HepG2 (cell line): ENCODE measurements around the gene KATNB1. TPM values are rescaled to one million over a fixed set of nuclear protein-coding genes. Genes with fewer than 3 reads are reported as not detected.
A peak's percentile ranks its signal among the peaks of the same experiment; 100 is the strongest.

ENCODE experiments used
- HBP1 ChIP-seq: IDR thresholded peaks from 2 replicates; pipeline ENCODE4 v1.6.1; 2016; ENCODE audit warnings: low read depth, control low read depth
- HNF4G ChIP-seq, 2 experiments: sonication (generic) in 1 of 2; formaldehyde crosslinking in 1 of 2; IDR thresholded peaks; 2 replicates each; pipeline versions ENCODE4 v1.4.0 to v1.6.1; 2011 to 2020; ENCODE audit warnings: borderline replicate concordance in 2 of 2, low read depth in 2 of 2, mild to moderate bottlenecking in 2 of 2, low read length in 1 of 2, missing genetic modification reagents in 1 of 2, moderate library complexity in 1 of 2
- MIER2 ChIP-seq: IDR thresholded peaks from 2 replicates; pipeline ENCODE4 v1.6.1; 2016; ENCODE audit warnings: missing biosample characterization, missing genetic modification reagents
- SPEN ChIP-seq: sonication (generic); formaldehyde crosslinking; IDR thresholded peaks from 2 replicates; pipeline ENCODE4 v1.5.1; 2020; ENCODE audit warnings: low read depth, mild to moderate bottlenecking, missing genetic modification reagents
- TEAD2 ChIP-seq: sonication (generic); formaldehyde crosslinking; IDR thresholded peaks from 2 replicates; pipeline ENCODE4 v1.9.0; 2021; ENCODE audit warnings: missing genetic modification reagents
- THAP7 ChIP-seq: sonication (generic); formaldehyde crosslinking; IDR thresholded peaks from 2 replicates; pipeline ENCODE4 v1.8.1; 2023; ENCODE audit warnings: mild to moderate bottlenecking, missing genetic modification reagents
- UBTF ChIP-seq: sonication (generic); formaldehyde crosslinking; IDR thresholded peaks from 2 replicates; pipeline ENCODE4 v1.4.0; 2020; ENCODE audit warnings: mild to moderate bottlenecking, missing genetic modification reagents
- ZBTB21 ChIP-seq: sonication (generic); formaldehyde crosslinking; IDR thresholded peaks from 2 replicates; pipeline ENCODE4 v1.4.0; 2020; ENCODE audit warnings: missing genetic modification reagents
- ZMYM2 ChIP-seq: sonication (generic); formaldehyde crosslinking; IDR thresholded peaks from 2 replicates; pipeline ENCODE4 v1.8.0; 2022; ENCODE audit warnings: mild to moderate bottlenecking, missing genetic modification reagents
- ZNF282 ChIP-seq: fragments of 450-650 bp; IDR thresholded peaks from 2 replicates; pipeline ENCODE4 v1.6.1; 2018; ENCODE audit not compliant: partially characterized antibody
- ZNF496 ChIP-seq: sonication (generic); formaldehyde crosslinking; IDR thresholded peaks from 2 replicates; pipeline ENCODE4 v1.8.1; 2023; ENCODE audit warnings: mild to moderate bottlenecking, moderate library complexity, missing genetic modification reagents; ENCODE audit not compliant: insufficient replicate concordance
- ZNF564 ChIP-seq: sonication (generic); formaldehyde crosslinking; IDR thresholded peaks from 2 replicates; pipeline ENCODE4 v1.8.1; 2023; ENCODE audit warnings: mild to moderate bottlenecking, missing genetic modification reagents
- ZNF652 ChIP-seq: IDR thresholded peaks from 2 replicates; pipeline ENCODE4 v1.6.1; 2016; ENCODE audit warnings: low read depth, borderline replicate concordance
- ZSCAN25 ChIP-seq: sonication (generic); formaldehyde crosslinking; IDR thresholded peaks from 2 replicates; pipeline ENCODE4 v1.8.0; 2022; ENCODE audit warnings: mild to moderate bottlenecking, missing genetic modification reagents
- polyA plus RNA-seq, 8 experiments: library from polyadenylated mRNA; depleted of rRNA in 3 of 8; stranded (reverse) in 7 of 8; unstranded in 1 of 8; fragments of >200 nt; fragmentation: Illumina TruSeq in 4 of 8; extraction: Trizol in 4 of 8; gene quantifications; 2 replicates each; pipeline versions ENCODE4 v1.2.1 to v1.2.3, GENCODE V29; 2011 to 2016; ENCODE audit warnings: low read depth in 4 of 8, missing spikeins in 1 of 8, mixed read lengths in 1 of 8; ENCODE audit not compliant: insufficient read depth in 1 of 8
- total RNA-seq, 5 experiments: library from RNA; depleted of rRNA; stranded (reverse); fragments of >200 nt; fragmentation: Illumina TruSeq; extraction: Trizol; gene quantifications; 2 replicates each; pipeline ENCODE4 v1.2.3, GENCODE V29; 2016; ENCODE audit warnings: low read depth in 1 of 5
- TF ChIP-seq, protein P1 (sequence below): sonication (generic); formaldehyde crosslinking; IDR thresholded peaks from 2 replicates; pipeline ENCODE4 v1.4.0; 2020; ENCODE audit warnings: mild to moderate bottlenecking, missing genetic modification reagents
- TF ChIP-seq, protein P2 (sequence below): sonication (generic); formaldehyde crosslinking; IDR thresholded peaks from 2 replicates; pipeline ENCODE4 v1.4.0; 2020; ENCODE audit warnings: missing genetic modification reagents
- TF ChIP-seq, protein P3 (sequence below): sonication (generic); formaldehyde crosslinking; IDR thresholded peaks from 2 replicates; pipeline ENCODE4 v1.5.1; 2020; ENCODE audit warnings: mild to moderate bottlenecking, missing genetic modification reagents, moderate library complexity

KATNB1 gene
- total and polyA plus RNA-seq, 2 of the 13 experiments (the other 11 are each of a cell fraction or from before 2014, with no cell fraction given) = 31.5 to 43.5 TPM

DNA sequence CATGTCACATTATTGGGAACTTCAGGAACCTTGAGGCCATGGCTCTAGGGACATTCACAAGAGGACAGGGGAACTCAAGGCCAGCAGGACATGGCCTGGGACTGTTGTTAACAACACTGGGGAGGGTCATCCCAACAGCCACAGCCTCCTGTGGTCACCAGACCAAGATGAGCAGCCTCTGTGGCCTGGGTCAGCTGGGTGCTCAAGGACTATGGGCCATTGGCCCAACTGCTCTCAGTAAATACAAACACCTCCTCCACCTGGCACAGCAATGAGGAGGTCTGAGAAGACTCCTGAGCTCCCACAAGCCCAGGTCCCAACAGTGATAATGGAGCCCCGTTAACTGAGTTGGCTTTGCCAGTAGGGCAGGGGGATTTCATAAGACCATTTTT is 45.8 kb downstream of the KATNB1 start (continued):
- TF ChIP-seq UBTF (CRISPR knock-in tag) (no peak), SPEN (CRISPR knock-in tag) (no peak), ZNF652 (CRISPR knock-in tag) (no peak), ZSCAN25 (CRISPR knock-in tag) (no peak), THAP7 (CRISPR knock-in tag) (peak; percentile 17; the same call in 1 of the 2 replicates), HBP1 (no peak), ZBTB21 (no peak), HNF4G (IDR thresholded peaks at IDR 0.05; ENCODE audit: borderline replicate concordance, low read depth, low read length) (no peak), HNF4G (CRISPR knock-in tag; IDR thresholded peaks at IDR 0.05; ENCODE audit: borderline replicate concordance, low read depth) (no peak), ZMYM2 (CRISPR knock-in tag) (no peak), ZNF496 (no peak), MIER2 (CRISPR knock-in tag) (no peak), TEAD2 (no peak), ZNF282 (no peak), ZNF564 (CRISPR knock-in tag) (no peak)
- TF ChIP-seq, protein P1, sequence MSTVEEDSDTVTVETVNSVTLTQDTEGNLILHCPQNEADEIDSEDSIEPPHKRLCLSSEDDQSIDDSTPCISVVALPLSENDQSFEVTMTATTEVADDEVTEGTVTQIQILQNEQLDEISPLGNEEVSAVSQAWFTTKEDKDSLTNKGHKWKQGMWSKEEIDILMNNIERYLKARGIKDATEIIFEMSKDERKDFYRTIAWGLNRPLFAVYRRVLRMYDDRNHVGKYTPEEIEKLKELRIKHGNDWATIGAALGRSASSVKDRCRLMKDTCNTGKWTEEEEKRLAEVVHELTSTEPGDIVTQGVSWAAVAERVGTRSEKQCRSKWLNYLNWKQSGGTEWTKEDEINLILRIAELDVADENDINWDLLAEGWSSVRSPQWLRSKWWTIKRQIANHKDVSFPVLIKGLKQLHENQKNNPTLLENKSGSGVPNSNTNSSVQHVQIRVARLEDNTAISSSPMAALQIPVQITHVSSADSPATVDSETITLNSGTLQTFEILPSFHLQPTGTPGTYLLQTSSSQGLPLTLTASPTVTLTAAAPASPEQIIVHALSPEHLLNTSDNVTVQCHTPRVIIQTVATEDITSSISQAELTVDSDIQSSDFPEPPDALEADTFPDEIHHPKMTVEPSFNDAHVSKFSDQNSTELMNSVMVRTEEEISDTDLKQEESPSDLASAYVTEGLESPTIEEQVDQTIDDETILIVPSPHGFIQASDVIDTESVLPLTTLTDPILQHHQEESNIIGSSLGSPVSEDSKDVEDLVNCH (CRISPR knock-in tag) = no peak
- TF ChIP-seq, protein P2, sequence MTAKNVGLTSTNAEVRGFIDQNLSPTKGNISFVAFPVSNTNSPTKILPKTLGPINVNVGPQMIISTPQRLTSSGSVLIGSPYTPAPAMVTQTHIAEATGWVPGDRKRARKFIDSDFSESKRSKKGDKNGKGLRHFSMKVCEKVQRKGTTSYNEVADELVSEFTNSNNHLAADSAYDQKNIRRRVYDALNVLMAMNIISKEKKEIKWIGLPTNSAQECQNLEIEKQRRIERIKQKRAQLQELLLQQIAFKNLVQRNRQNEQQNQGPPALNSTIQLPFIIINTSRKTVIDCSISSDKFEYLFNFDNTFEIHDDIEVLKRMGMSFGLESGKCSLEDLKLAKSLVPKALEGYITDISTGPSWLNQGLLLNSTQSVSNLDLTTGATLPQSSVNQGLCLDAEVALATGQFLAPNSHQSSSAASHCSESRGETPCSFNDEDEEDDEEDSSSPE = no peak
- TF ChIP-seq, protein P3, sequence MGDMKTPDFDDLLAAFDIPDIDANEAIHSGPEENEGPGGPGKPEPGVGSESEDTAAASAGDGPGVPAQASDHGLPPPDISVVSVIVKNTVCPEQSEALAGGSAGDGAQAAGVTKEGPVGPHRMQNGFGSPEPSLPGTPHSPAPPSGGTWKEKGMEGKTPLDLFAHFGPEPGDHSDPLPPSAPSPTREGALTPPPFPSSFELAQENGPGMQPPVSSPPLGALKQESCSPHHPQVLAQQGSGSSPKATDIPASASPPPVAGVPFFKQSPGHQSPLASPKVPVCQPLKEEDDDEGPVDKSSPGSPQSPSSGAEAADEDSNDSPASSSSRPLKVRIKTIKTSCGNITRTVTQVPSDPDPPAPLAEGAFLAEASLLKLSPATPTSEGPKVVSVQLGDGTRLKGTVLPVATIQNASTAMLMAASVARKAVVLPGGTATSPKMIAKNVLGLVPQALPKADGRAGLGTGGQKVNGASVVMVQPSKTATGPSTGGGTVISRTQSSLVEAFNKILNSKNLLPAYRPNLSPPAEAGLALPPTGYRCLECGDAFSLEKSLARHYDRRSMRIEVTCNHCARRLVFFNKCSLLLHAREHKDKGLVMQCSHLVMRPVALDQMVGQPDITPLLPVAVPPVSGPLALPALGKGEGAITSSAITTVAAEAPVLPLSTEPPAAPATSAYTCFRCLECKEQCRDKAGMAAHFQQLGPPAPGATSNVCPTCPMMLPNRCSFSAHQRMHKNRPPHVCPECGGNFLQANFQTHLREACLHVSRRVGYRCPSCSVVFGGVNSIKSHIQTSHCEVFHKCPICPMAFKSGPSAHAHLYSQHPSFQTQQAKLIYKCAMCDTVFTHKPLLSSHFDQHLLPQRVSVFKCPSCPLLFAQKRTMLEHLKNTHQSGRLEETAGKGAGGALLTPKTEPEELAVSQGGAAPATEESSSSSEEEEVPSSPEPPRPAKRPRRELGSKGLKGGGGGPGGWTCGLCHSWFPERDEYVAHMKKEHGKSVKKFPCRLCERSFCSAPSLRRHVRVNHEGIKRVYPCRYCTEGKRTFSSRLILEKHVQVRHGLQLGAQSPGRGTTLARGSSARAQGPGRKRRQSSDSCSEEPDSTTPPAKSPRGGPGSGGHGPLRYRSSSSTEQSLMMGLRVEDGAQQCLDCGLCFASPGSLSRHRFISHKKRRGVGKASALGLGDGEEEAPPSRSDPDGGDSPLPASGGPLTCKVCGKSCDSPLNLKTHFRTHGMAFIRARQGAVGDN = 0 out of 2 replicates have a peak, but pooled peaks have one; percentile 2
